GM23248 (cell line): ENCODE measurements around the gene FARP1.

Experiments used
- EZH2 ChIP-seq: fragments of 200-600 bp; sonication (generic); IDR thresholded peaks from 2 replicates; pipeline ENCODE4 v1.6.1; 2018; ENCODE audit warnings: antibody characterized with exemption, mild to moderate bottlenecking; ENCODE audit not compliant: insufficient read depth, poor library complexity, severe bottlenecking
- EZH2phosphoT487 ChIP-seq: fragments of 200-600 bp; sonication (generic); IDR thresholded peaks from 2 replicates; pipeline ENCODE4 v1.6.1; 2018; ENCODE audit warnings: antibody characterized with exemption, moderate library complexity, mild to moderate bottlenecking, low read depth; ENCODE audit not compliant: insufficient read depth

DNA sequence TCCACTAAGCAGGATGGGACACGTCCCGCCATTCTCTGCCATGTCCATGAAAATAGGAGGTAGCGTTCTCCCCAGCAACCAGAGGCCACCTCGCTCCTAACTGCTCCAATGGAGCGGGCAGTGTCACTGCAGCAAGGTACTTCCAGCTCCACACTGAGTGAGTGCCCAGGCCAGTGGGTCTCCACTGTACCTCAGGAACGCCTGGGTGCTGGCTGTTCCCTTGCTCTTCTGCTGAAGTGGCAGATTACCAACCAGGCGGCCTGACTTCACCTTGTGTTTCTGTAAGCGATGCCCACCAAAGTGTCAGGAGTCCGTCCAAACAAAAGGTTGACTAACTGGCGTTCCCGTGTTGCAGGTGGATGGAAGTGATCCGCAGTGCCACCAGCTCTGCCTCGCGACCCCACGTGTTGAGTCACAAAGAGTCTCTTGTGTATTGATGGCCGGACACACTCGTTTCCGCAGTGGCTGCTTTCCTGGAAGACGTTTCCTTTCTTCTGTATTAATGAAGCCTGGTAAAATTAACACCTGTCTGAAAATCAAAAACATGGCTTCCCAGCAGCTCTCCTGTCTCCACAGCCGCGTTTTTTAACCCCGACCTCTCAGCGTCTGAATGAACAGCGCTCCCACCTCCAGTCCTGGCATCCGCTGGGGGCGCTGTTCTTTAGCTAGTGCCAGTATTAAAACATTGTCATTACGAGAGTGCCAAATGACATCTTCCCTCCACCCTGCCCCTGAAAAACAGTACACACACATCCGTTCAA is 305.2 kb downstream of the FARP1 start:
- TF ChIP-seq EZH2 (no peak), EZH2phosphoT487 (no peak)
